Ovary (tissue), 3 donors: ENCODE data around the gene PWWP2B.

Experiments used
- CTCF ChIP-seq, 3 donors: fragments of 450-650 bp in 2 of 3; fragments of 200-600 bp in 1 of 3; IDR thresholded peaks; one replicate each; pipeline versions ENCODE4 v1.5.1 to v1.8.0; 2016 to 2022; ENCODE audit warnings: antibody characterized with exemption in 3 of 3, mild to moderate bottlenecking in 1 of 3
- EP300 ChIP-seq: sonication (generic); formaldehyde crosslinking; IDR thresholded peaks from one replicate; pipeline ENCODE4 v1.6.1; 2017; ENCODE audit warnings: antibody characterized with exemption
- POLR2A ChIP-seq: fragments of 450-650 bp; IDR thresholded peaks from one replicate; pipeline ENCODE4 v1.6.1; 2017; ENCODE audit warnings: antibody characterized with exemption, mild to moderate bottlenecking, moderate library complexity
- donor health status: DM: no; HTN: no; CAD: no.

- TF ChIP-seq CTCF (IDR thresholded peaks at IDR 0.05), result no peak
- TF ChIP-seq POLR2A, result no peak
- no peak for TF ChIP-seq EP300
Observed at GRCh38 chr10:132402781-132403241, 5.8 kb downstream of the PWWP2B start.
